Esophagus (tissue), 2 donors: ENCODE data around the gene TMED9. TPM values are rescaled to one million over a fixed set of nuclear protein-coding genes. Genes with fewer than 3 reads are reported as not detected.
"Not testable (repeated sequence)": the region's sequence is repeated elsewhere in the genome, so short reads cannot be mapped to it uniquely, and the experiment has no call there.

Experiments
- H3K27ac ChIP-seq, 2 donors: one replicate each; pipeline ENCODE4 v1.5.1; 2013; ENCODE audit warnings: low read depth in 2 of 2, mild to moderate bottlenecking in 2 of 2, inconsistent platforms in 1 of 2, low read length in 1 of 2, moderate library complexity in 1 of 2
- H3K27me3 ChIP-seq, 2 donors: one replicate each; pipeline ENCODE4 v1.6.1; 2013; ENCODE audit warnings: low read length in 2 of 2, control low read depth in 1 of 2, mild to moderate bottlenecking in 1 of 2; ENCODE audit not compliant: insufficient read depth in 2 of 2, control insufficient read depth in 1 of 2
- H3K36me3 ChIP-seq, 2 donors: one replicate each; pipeline ENCODE4 v1.6.1; 2013; ENCODE audit warnings: low read length in 1 of 2; ENCODE audit not compliant: control insufficient read depth in 2 of 2, insufficient read depth in 2 of 2
- H3K4me1 ChIP-seq, 2 donors: one replicate each; pipeline ENCODE4 v1.6.1; 2013; ENCODE audit warnings: low read length in 1 of 2; ENCODE audit not compliant: control insufficient read depth in 2 of 2, insufficient read depth in 2 of 2
- H3K4me3 ChIP-seq, 2 donors: one replicate each; pipeline ENCODE4 v1.5.1; 2013; ENCODE audit warnings: low read length in 2 of 2, mild to moderate bottlenecking in 2 of 2, low read depth in 1 of 2, moderate library complexity in 1 of 2
- H3K9me3 ChIP-seq, 2 donors: one replicate each; pipeline ENCODE4 v1.6.1; 2013; ENCODE audit warnings: mild to moderate bottlenecking in 2 of 2, low read depth in 1 of 2, low read length in 1 of 2, moderate library complexity in 1 of 2; ENCODE audit not compliant: control insufficient read depth in 2 of 2, insufficient read depth in 1 of 2
- WGBS, 2 donors: extraction: QIAGEN DNeasy Blood & Tissue Kit; methylation state at CpG; one replicate each; pipeline ENCODE4 v1.1.7; 2013; 5-methylcytosine and 5-hydroxymethylcytosine counted together
- polyA plus RNA-seq, 2 donors: library from polyadenylated mRNA; stranded (reverse); fragments of 200-250 nt; gene quantifications; one replicate each; pipeline ENCODE4 v1.2.3, GENCODE V29; 2013
- donor health status: healthy with polysubstance abuse.
- donor health status: Bipolar disorder and iron deficiency.

Gene TMED9
- polyA plus RNA-seq, 2 donors, result 72.8 to 146 TPM

DNA sequence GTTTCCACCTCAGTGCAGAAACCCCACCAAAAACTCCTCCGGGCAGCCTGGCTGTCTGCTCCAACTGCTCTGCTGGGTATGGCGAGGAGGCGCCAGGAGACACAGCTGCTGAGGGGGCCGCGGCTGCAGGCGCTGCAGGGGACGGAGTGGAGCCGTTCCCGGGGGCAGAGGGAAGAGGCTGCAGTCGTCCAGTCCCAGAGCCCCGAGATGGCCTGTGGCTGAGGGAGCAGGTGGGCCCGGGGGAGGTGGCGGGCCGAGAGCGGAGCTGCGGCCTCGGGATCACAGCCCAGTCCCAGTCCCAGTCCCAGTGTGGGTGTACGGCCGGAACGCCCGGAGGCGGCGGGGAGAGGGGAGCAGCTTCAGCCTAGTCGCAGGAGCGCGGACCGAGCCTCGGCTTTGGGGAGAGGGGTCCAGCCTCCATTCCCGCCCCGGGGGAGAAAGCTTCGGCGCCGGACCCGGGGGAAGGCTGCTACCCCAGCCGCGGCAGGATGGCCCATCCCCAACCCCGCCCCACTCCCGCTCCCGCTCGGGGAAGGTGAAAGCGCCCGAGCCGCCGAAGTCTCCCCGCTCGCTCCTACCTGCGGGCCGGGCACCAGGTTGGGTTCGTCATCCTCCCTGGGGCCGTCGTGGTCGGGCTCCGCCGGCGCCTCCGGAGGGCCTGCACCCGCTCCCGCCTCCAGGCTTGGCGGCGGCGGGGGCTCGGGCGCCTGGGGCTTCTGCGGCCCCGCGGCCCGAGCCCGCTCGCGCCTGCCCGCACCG lies 38.2 kb upstream of the TMED9 start:
- Histone ChIP-seq H3K4me1 (peaks cover 4 to 9% of the 10 kb centered on the region in 2 donors), H3K27me3 (no peaks in the 10 kb centered on the region), H3K27ac (peak overlapping the region; percentile 89 to 90), H3K4me3 (peak overlapping the region; percentile 82 to 88), H3K9me3 (no peaks in the 10 kb centered on the region), H3K36me3 (peaks cover 0 to 5% of the 10 kb centered on the region in 2 donors)
- 1% methylated on average over 36 to 72 of the region's 72 CpGs for WGBS, 2 donors

DNA sequence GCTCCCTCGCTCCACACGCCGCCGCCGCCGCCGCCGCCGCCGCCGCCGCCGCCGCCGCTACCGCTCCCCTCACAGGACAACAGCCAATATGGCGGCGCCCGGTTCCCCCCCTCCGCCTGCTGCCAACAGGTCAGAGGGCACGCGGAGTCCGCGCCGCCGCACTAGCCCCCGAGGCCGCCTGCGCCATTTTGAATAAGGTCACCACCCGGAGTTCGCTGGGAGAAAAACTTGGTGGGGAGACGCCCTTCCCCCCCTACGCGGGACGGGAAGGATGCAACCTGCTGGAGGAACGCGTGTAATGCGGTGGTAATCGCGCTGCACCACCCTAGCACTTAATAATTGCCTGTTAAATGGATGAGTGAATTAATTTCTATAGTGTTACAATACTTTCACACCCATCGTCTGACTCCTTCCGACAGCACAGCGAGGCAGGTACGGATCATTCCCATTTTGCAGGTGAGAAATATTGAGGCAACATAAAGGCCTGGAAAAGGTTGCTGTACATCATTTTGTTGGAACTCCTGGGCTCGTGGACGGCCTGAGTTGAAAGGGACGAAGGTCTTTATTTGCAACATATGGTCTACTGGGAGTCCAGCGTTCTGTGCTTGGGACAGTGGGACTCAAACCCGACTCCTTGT lies 37.4 kb upstream of the TMED9 start, which contains the start of gene FAM193B:
Gene FAM193B (minus strand): TSS at position 90 of the 638 bp plus-strand sequence. CDS start 105 bp downstream, outside the sequence.
- Histone ChIP-seq H3K36me3 (peaks cover 0 to 5% of the 10 kb centered on the region in 2 donors), H3K9me3 (no peaks in the 10 kb centered on the region), H3K27me3 (no peaks in the 10 kb centered on the region), H3K4me3 (peak within 1 kb of the TSS; percentile 82 to 88), H3K4me1 (peaks cover 4 to 8% of the 10 kb centered on the region in 2 donors), H3K27ac (peak within 1 kb of the TSS; percentile 89 to 90)
- 8% methylated on average over 35 to 49 of the region's 49 CpGs for WGBS, 2 donors

- Histone ChIP-seq H3K27ac (no peak overlapping the region), H3K9me3 (no peaks in the 10 kb centered on the region), H3K4me1 (peaks cover 4 to 8% of the 10 kb centered on the region in 2 donors), H3K4me3 (no peak overlapping the region), H3K36me3 (peaks cover 0 to 5% of the 10 kb centered on the region in 2 donors), H3K27me3 (no peaks in the 10 kb centered on the region)
- WGBS, 2 donors, result 87 to 92% methylated on average over 2 of the region's 2 CpGs
Observed at GRCh38 chr5:177555228-177555627, 36.8 kb upstream of the TMED9 start.

- H3K36me3 ChIP-seq, result peaks cover 0 to 5% of the 10 kb centered on the region in 2 donors
- H3K4me1 ChIP-seq, result peaks cover 4 to 8% of the 10 kb centered on the region in 2 donors
- no peaks in the 10 kb centered on the region for H3K9me3 ChIP-seq
- H3K4me3 ChIP-seq, result no peak overlapping the region
- no peak overlapping the region for H3K27ac ChIP-seq
- no peaks in the 10 kb centered on the region for H3K27me3 ChIP-seq
- WGBS, 2 donors, result 93 to 94% methylated on average over 5 of the region's 5 CpGs
Observed at GRCh38 chr5:177555665-177556064, 36.3 kb upstream of the TMED9 start.

DNA sequence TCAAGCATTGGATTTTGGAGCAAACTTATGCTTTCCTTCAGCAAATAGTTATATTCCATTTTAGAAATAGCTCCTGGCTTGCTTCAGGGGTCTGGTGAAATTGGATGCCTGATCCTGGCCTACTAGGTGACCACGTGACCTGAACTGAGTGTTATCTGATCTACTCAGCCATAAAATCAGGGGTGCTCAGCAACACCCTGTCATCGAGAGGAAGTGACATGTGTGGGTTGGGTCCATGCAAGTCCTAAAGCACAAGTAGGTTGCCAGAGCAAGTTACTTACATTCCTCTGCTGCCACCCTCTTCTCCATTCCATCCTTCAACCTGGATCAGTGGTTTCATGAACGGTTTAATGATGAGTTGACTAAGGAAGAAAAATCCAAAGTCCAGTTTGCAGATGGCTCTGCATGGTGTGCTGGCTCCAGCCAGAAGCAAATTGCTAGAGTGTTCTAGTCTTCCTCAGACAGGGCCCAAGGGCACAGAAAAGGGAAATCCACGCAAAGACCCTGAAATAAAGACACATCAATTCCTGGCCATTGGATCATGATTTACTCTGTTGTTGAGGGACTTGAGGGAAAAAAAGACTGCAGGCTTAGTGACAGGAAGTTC lies 34.9 kb upstream of the TMED9 start:
- Histone ChIP-seq H3K4me3 (no peak overlapping the region), H3K9me3 (no peaks in the 10 kb centered on the region), H3K27ac (no peak overlapping the region), H3K4me1 (peaks cover 4 to 8% of the 10 kb centered on the region in 2 donors), H3K36me3 (peaks cover 0 to 4% of the 10 kb centered on the region in 2 donors), H3K27me3 (no peaks in the 10 kb centered on the region)
- 54 to 67% methylated on average over 4 of the region's 4 CpGs for WGBS, 2 donors

- peaks cover 4 to 8% of the 10 kb centered on the region in 2 donors for H3K4me1 ChIP-seq
- no peak overlapping the region for H3K27ac ChIP-seq
- 84% methylated on average over 5 of the region's 5 CpGs for WGBS, 2 donors
- H3K9me3 ChIP-seq, result no peaks in the 10 kb centered on the region
- H3K4me3 ChIP-seq, result no peak overlapping the region
- no peaks in the 10 kb centered on the region for H3K27me3 ChIP-seq
- H3K36me3 ChIP-seq, result no peaks in the 10 kb centered on the region
Observed at GRCh38 chr5:177557796-177558195, 34.2 kb upstream of the TMED9 start.

DNA sequence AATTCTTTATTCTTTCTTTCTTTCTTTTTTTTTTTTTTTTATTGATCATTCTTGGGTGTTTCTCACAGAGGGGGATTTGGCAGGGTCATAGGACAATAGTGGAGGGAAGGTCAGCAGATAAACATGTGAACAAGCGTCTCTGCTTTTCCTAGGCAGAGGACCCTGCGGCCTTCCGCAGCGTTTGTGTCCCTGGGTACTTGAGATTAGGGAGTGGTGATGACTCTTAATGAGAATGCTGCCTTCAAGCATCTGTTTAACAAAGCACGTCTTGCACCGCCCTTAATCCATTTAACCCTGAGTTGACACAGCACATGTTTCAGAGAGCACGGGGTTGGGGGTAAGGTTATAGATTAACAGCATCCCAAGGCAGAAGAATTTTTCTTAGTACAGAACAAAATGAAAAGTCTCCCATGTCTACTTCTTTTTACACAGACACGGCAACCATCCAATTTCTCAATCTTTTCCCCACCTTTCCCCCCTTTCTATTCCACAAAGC lies 32.5 kb upstream of the TMED9 start:
- H3K27ac ChIP-seq, result peak overlapping the region in 1 of 2 donors; percentile 40
- H3K36me3 ChIP-seq, H3K9me3 ChIP-seq, H3K4me1 ChIP-seq, H3K4me3 ChIP-seq, H3K27me3 ChIP-seq: not testable (repeated sequence)
- 35 to 45% methylated on average over 8 of the region's 8 CpGs for WGBS, 2 donors

DNA sequence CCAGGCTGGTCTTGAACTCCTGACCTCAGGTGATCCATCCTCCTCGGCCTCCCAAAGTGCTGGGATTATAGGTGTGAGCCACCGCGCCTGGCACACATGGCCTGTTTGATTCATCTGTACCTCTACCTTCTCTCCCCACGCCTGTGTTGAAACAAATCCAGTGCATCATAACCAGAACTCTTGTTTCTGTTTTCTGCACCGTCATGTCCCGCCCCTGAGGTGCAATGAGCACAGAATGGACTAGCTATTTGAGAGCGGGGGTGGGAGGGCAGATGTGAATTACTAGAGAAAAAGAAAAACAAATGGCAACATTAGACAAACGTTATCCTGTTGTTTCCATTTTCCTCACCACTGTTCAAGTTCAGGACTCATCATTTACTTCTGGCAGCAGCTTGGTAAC lies 27.0 kb upstream of the TMED9 start:
- no peak overlapping the region for H3K4me3 ChIP-seq
- WGBS, 2 donors, result 63 to 66% methylated on average over 8 of the region's 8 CpGs

DNA sequence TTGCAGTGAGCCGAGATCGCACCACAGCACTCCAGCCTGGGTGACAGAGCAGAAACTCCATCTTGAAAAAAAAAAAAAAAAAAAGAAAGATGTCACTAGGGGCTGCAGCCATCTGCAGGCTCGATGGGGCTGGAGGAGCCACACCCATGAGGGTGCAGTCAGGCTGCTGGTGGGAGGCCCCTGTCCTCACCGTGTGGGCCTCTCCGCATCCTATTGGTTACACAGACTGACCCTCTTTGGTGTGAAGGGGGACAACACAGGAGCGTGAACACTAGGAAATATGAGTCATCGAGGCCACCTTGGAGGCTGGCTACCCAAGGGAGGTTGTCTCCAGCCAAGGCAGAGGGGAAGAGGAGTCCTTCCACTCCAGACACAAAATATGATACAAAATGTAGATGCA lies 23.7 kb upstream of the TMED9 start:
- H3K36me3 ChIP-seq, result no peaks in the 10 kb centered on the region
- WGBS, 2 donors, result 79 to 80% methylated on average over 7 of the region's 7 CpGs
- H3K4me1 ChIP-seq, result no peaks in the 10 kb centered on the region
- no peak overlapping the region for H3K27ac ChIP-seq
- H3K9me3 ChIP-seq, result no peaks in the 10 kb centered on the region
- H3K4me3 ChIP-seq, result no peak overlapping the region
- no peaks in the 10 kb centered on the region for H3K27me3 ChIP-seq

More for the DNA sequence above, 27.0 kb upstream of the TMED9 start:
- no peaks in the 10 kb centered on the region for H3K36me3 ChIP-seq
- no peak overlapping the region for H3K27ac ChIP-seq
- no peaks in the 10 kb centered on the region for H3K9me3 ChIP-seq
- H3K27me3 ChIP-seq, result no peaks in the 10 kb centered on the region
- H3K4me1 ChIP-seq, result no peaks in the 10 kb centered on the region
